KMS-11 (cell line): Measurements from ENCODE around the gene JAK2.

Experiments used
- H2AFZ ChIP-seq: fragments of 200-600 bp; sonication (generic); 2 replicates; pipeline ENCODE4 v1.6.1; 2016; ENCODE audit warnings: antibody characterized with exemption, mixed run types, low read depth
- H3K27ac ChIP-seq: fragments of 200-600 bp; sonication (generic); 2 replicates; pipeline ENCODE4 v1.6.1; 2016; ENCODE audit warnings: mild to moderate bottlenecking, mixed run types
- H3K27me3 ChIP-seq: fragments of 200-600 bp; sonication (generic); 2 replicates; pipeline ENCODE4 v1.6.1; 2017; ENCODE audit warnings: mild to moderate bottlenecking, low read depth, mixed run types, moderate library complexity; ENCODE audit not compliant: insufficient read depth
- H3K36me3 ChIP-seq: fragments of 200-600 bp; sonication (generic); 2 replicates; pipeline ENCODE4 v1.6.1; 2017; ENCODE audit warnings: mild to moderate bottlenecking, mixed run types; ENCODE audit not compliant: insufficient read depth
- H3K4me1 ChIP-seq: fragments of 200-600 bp; sonication (generic); 2 replicates; pipeline ENCODE4 v1.6.1; 2016; ENCODE audit warnings: mild to moderate bottlenecking, low read depth, mixed run types; ENCODE audit not compliant: poor library complexity, severe bottlenecking
- H3K4me2 ChIP-seq: fragments of 200-600 bp; sonication (generic); 2 replicates; pipeline ENCODE4 v1.7.0; 2016; ENCODE audit warnings: mild to moderate bottlenecking, mixed run types
- H3K4me3 ChIP-seq: fragments of 200-600 bp; sonication (generic); IDR thresholded peaks from 2 replicates; pipeline ENCODE4 v1.6.1; 2017; ENCODE audit warnings: low read depth, low read length, mixed read lengths; ENCODE audit not compliant: insufficient read depth
- H3K79me2 ChIP-seq: fragments of 200-600 bp; sonication (generic); 2 replicates; pipeline ENCODE4 v1.6.1; 2016; ENCODE audit warnings: low read depth, mixed run types; ENCODE audit not compliant: insufficient read depth
- H3K9ac ChIP-seq: fragments of 200-600 bp; sonication (generic); 2 replicates; pipeline ENCODE4 v1.6.1; 2016; ENCODE audit warnings: mild to moderate bottlenecking, mixed run types
- H4K20me1 ChIP-seq: fragments of 200-600 bp; sonication (generic); 2 replicates; pipeline ENCODE4 v1.6.1; 2016; ENCODE audit warnings: mild to moderate bottlenecking, mixed run types; ENCODE audit not compliant: insufficient read depth
- CTCF ChIP-seq: fragments of 200-600 bp; sonication (generic); conservative IDR thresholded peaks from 2 replicates; pipeline ENCODE4 v1.6.1; 2017; ENCODE audit warnings: low read depth, mild to moderate bottlenecking, antibody characterized with exemption, low read length, moderate library complexity, mixed read lengths

JAK2 gene

GRCh38 chr9:4986296-4986695 lies 1.2 kb downstream of the JAK2 start:
- Histone ChIP-seq H4K20me1 (no peaks in the 10 kb centered on the region), H3K36me3 (no peaks in the 10 kb centered on the region), H3K79me2 (no peaks in the 10 kb centered on the region), H3K27me3 (no peaks in the 10 kb centered on the region), H3K4me3 (no peak overlapping the region), H2AFZ (peak overlapping the region; percentile 98), H3K4me2 (peak overlapping the region; percentile 77), H3K4me1 (peaks cover 29% of the 10 kb centered on the region), H3K27ac (peak overlapping the region; percentile 94; the same call in 1 of the 2 replicates), H3K9ac (peak overlapping the region; percentile 88; the same call in 1 of the 2 replicates)
- TF ChIP-seq CTCF = no peak

GRCh38 chr9:4986783-4987182 lies 1.7 kb downstream of the JAK2 start:
- no peak overlapping the region for H3K4me3 ChIP-seq

GRCh38 chr9:4987961-4988421 lies 2.9 kb downstream of the JAK2 start:
- no peak overlapping the region for H3K4me2 ChIP-seq

More at GRCh38 chr9:4986783-4987182, 1.7 kb downstream of the JAK2 start:
- Histone ChIP-seq H4K20me1 (no peaks in the 10 kb centered on the region), H3K27me3 (no peaks in the 10 kb centered on the region), H3K9ac (no peak overlapping the region; the same call in 1 of the 2 replicates), H3K4me1 (peaks cover 29% of the 10 kb centered on the region), H3K79me2 (no peaks in the 10 kb centered on the region), H3K36me3 (no peaks in the 10 kb centered on the region), H3K4me2 (peak overlapping the region; percentile 77), H2AFZ (no peak overlapping the region), H3K27ac (no peak overlapping the region)
- no peak for TF ChIP-seq CTCF

GRCh38 chr9:4992872-4993271 lies 7.8 kb downstream of the JAK2 start:
- Histone ChIP-seq H3K36me3 (no peaks in the 10 kb centered on the region), H2AFZ (no peak overlapping the region), H3K4me2 (no peak overlapping the region), H3K79me2 (no peaks in the 10 kb centered on the region), H4K20me1 (no peaks in the 10 kb centered on the region), H3K27me3 (no peaks in the 10 kb centered on the region), H3K9ac (no peak overlapping the region), H3K27ac (no peak overlapping the region), H3K4me3 (no peak overlapping the region), H3K4me1 (peaks cover 3% of the 10 kb centered on the region)
- no peak for TF ChIP-seq CTCF

More at GRCh38 chr9:4987961-4988421, 2.9 kb downstream of the JAK2 start:
- TF ChIP-seq CTCF = peak; percentile 83
- H3K9ac ChIP-seq = no peak overlapping the region
- no peak overlapping the region for H3K27ac ChIP-seq
- no peaks in the 10 kb centered on the region for H3K79me2 ChIP-seq
- no peaks in the 10 kb centered on the region for H3K36me3 ChIP-seq
- H4K20me1 ChIP-seq = no peaks in the 10 kb centered on the region
- H2AFZ ChIP-seq = no peak overlapping the region
- peaks cover 23% of the 10 kb centered on the region for H3K4me1 ChIP-seq
- no peak overlapping the region for H3K4me3 ChIP-seq
- H3K27me3 ChIP-seq = no peaks in the 10 kb centered on the region
